Endothelial cell of umbilical vein (primary cell): ENCODE results near the gene POLR2F. TPM values are rescaled to one million over a fixed set of nuclear protein-coding genes. Genes with fewer than 3 reads are reported as not detected.

Source experiments
- BruUV-seq: library from RNA; stranded (reverse); fragments of 400-500 nt; replicated peaks from 2 replicates; lab custom pipeline; 2021; lab: Mats Ljungman, UMichigan
- CTCF ChIA-PET: fragments of 300-600, 350-600 bp; sonication (Branson Sonifier 250); formaldehyde crosslinking; loops from one replicate; lab custom pipeline; 2021; ENCODE audit warnings: antibody characterized with exemption, inconsistent platforms; lab: Charles Lee
- POLR2A ChIA-PET: fragments of 300-600, 350-600 bp; sonication (Branson Sonifier 250); formaldehyde crosslinking; loops from one replicate; lab custom pipeline; 2021; ENCODE audit warnings: antibody characterized with exemption, inconsistent platforms; lab: Charles Lee
- DNase-seq: peaks from one replicate; pipeline ENCODE4 v3.0.0-alpha.2; 2011; ENCODE audit warnings: low read depth, low spot score
- FAIRE-seq: peaks from 2 replicates; lab custom pipeline; 2011; peaks lifted over from hg19 to GRCh38; lab: Jason Lieb, UNC
- H2AFZ ChIP-seq: 2 replicates; pipeline ENCODE4 v1.6.0; 2012; ENCODE audit warnings: low read depth, low read length, control low read depth, inconsistent platforms
- H3K27ac ChIP-seq: 2 replicates; pipeline ENCODE4 v1.5.1; 2011; ENCODE audit warnings: low read depth, mild to moderate bottlenecking, control low read depth, low read length, moderate library complexity; ENCODE audit not compliant: insufficient read depth
- H3K27me3 ChIP-seq, 2 experiments: 2 replicates each; pipeline versions ENCODE4 v1.6.0 to v1.6.1; 2011; ENCODE audit warnings: low read length in 2 of 2, mixed read lengths in 1 of 2; ENCODE audit not compliant: control insufficient read depth in 2 of 2, insufficient read depth in 2 of 2
- H3K36me3 ChIP-seq, 2 experiments: 2 replicates in 1 of 2; 3 replicates in 1 of 2; pipeline ENCODE4 v1.5.1; 2011; ENCODE audit warnings: low read length in 2 of 2, mild to moderate bottlenecking in 1 of 2, moderate library complexity in 1 of 2; ENCODE audit not compliant: control insufficient read depth in 2 of 2, insufficient read depth in 2 of 2; ENCODE audit errors: extremely low read depth in 1 of 2
- H3K4me1 ChIP-seq: 3 replicates; pipeline ENCODE4 v1.5.1; 2011; ENCODE audit warnings: mild to moderate bottlenecking, low read length; ENCODE audit not compliant: control insufficient read depth, insufficient read depth; ENCODE audit errors: extremely low read depth
- H3K4me2 ChIP-seq: 2 replicates; pipeline ENCODE4 v1.6.1; 2011; ENCODE audit warnings: low read length, control low read depth, mixed read lengths; ENCODE audit not compliant: insufficient read depth
- H3K4me3 ChIP-seq, 3 experiments: fragments of 200-600 bp in 1 of 3; sonication (generic), shearing (Covaris generic) in 1 of 3; replicated peaks in 1 of 3; 2 replicates each; pipeline ENCODE4 v1.5.1; 2011 to 2016; ENCODE audit warnings: control low read depth in 3 of 3, low read length in 3 of 3, mild to moderate bottlenecking in 2 of 3, inconsistent platforms in 1 of 3, low read depth in 1 of 3, moderate library complexity in 1 of 3; ENCODE audit not compliant: insufficient read depth in 1 of 3
- H3K79me2 ChIP-seq: 2 replicates; pipeline ENCODE4 v1.6.0; 2012; ENCODE audit warnings: low read length, inconsistent platforms; ENCODE audit not compliant: control insufficient read depth, insufficient read depth
- H3K9ac ChIP-seq: replicated peaks from 2 replicates; pipeline ENCODE3; 2011; ENCODE audit warnings: low read length, control low read depth; ENCODE audit not compliant: insufficient read depth; ENCODE audit errors: extremely low read depth
- H3K9me1 ChIP-seq: replicated peaks from 3 replicates; pipeline ENCODE4 v1.6.0; 2011; ENCODE audit warnings: mild to moderate bottlenecking, low read length; ENCODE audit not compliant: control insufficient read depth, insufficient read depth; ENCODE audit errors: extremely low read depth
- H3K9me3 ChIP-seq: replicated peaks from 2 replicates; pipeline ENCODE4 v1.5.1; 2012; ENCODE audit warnings: low read length, inconsistent platforms; ENCODE audit not compliant: control insufficient read depth, insufficient read depth
- H4K20me1 ChIP-seq: replicated peaks from 2 replicates; pipeline ENCODE3; 2011; ENCODE audit warnings: mild to moderate bottlenecking, low read length; ENCODE audit not compliant: control insufficient read depth, insufficient read depth; ENCODE audit errors: extremely low read depth
- CTCF ChIP-seq, 2 donors: IDR thresholded peaks; 1 replicate in 1 of 2; 2 replicates in 1 of 2; pipeline ENCODE4 v1.5.1; 2011; ENCODE audit warnings: low read length in 2 of 2, mild to moderate bottlenecking in 2 of 2, moderate library complexity in 2 of 2, control low read depth in 1 of 2, inconsistent platforms in 1 of 2, low read depth in 1 of 2; ENCODE audit not compliant: insufficient read depth in 1 of 2; ENCODE audit errors: extremely low read depth in 1 of 2
- EZH2 ChIP-seq: IDR thresholded peaks from 2 replicates; pipeline ENCODE4 v1.6.1; 2012; ENCODE audit warnings: borderline replicate concordance, low read depth, mild to moderate bottlenecking, moderate library complexity, low read length, inconsistent platforms; ENCODE audit not compliant: severe bottlenecking
- FOS ChIP-seq: IDR thresholded peaks from 2 replicates; pipeline ENCODE4 v1.6.1; 2011; ENCODE audit warnings: mild to moderate bottlenecking, low read length, moderate library complexity, borderline replicate concordance; ENCODE audit not compliant: insufficient read depth
- GATA2 ChIP-seq: IDR thresholded peaks from 2 replicates; pipeline ENCODE4 v1.7.0; 2011; ENCODE audit warnings: low read depth, mild to moderate bottlenecking, moderate library complexity, mixed read lengths, low read length; ENCODE audit not compliant: insufficient read length, insufficient read depth
- JUN ChIP-seq: IDR thresholded peaks from 2 replicates; pipeline ENCODE4 v1.6.1; 2011; ENCODE audit warnings: borderline replicate concordance, low read depth; ENCODE audit not compliant: insufficient read length, insufficient read depth
- MYC ChIP-seq: IDR thresholded peaks from one replicate; pipeline ENCODE4 v1.6.1; 2011; ENCODE audit warnings: mild to moderate bottlenecking, low read depth, low read length
- POLR2A ChIP-seq: IDR thresholded peaks from 2 replicates; pipeline ENCODE4 v1.6.1; 2012; ENCODE audit warnings: low read depth, mild to moderate bottlenecking, control low read depth, low read length
- POLR2AphosphoS5 ChIP-seq: IDR thresholded peaks from 2 replicates; pipeline ENCODE4 v1.6.1; 2012; ENCODE audit warnings: low read depth, mild to moderate bottlenecking, control low read depth, low read length, moderate library complexity; ENCODE audit not compliant: insufficient read depth
- dilution Hi-C: fragments of 300-500 bp; cut with MboI; formaldehyde crosslinking; loops from one replicate; pipeline ENCODE4 v1.15.0; 2019; ENCODE audit warnings: low sequenced_read_pairs; ENCODE audit not compliant: extremely low pct_ligation_motif_present
- intact Hi-C: fragments of 100-400 bp; cut with micrococcal nuclease; formaldehyde crosslinking; loops from one replicate; pipeline ENCODE4 v1.10.0; 2022
- polyA plus RNA-seq, 4 experiments: library from polyadenylated mRNA; depleted of rRNA in 3 of 4; stranded (reverse) in 3 of 4; unstranded in 1 of 4; fragments of >200 nt; gene quantifications; 2 replicates each; pipeline versions ENCODE4 v1.2.1 to v1.2.3, GENCODE V29; 2011 to 2012; ENCODE audit warnings: missing spikeins in 1 of 4
- total RNA-seq: library from RNA; stranded (reverse); gene quantifications from 2 replicates; pipeline ENCODE4 v1.2.3, GENCODE V29; 2021
- TF ChIP-seq, protein P1 (sequence below): IDR thresholded peaks from 2 replicates; pipeline ENCODE4 v1.6.1; 2011; ENCODE audit not compliant: insufficient read depth, insufficient read length

Gene POLR2F
- total and polyA plus RNA-seq, 2 donors (not counting 3 experiments of a cell fraction or from before 2014, with no cell fraction given) = 106 to 112 TPM

DNA sequence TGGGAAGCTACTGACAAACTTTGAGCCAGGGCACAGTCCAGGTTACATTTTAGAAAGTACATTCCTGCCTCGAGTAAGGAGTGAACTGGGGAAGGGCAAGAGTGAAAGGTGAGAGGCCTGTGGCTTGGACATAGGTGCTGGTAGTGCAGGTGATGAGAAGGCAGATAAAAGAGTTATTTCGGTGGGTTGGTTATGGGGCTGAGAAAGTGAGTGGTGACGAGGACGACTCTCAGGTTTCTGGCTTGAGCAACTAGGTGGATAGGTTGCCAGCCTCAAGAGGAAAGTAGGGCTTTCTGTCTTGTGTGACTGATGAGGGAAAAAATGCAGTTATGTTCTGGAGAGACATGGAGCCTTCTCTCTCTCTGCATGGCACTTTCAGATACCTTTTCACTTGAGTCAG, 3.7 kb downstream of the POLR2F start:
- Histone ChIP-seq H3K36me3 (peaks cover 11 to 33% of the 10 kb centered on the region in 2 experiments), H3K4me2 (no peak overlapping the region), H3K27me3 (no peaks in the 10 kb centered on the region), H2AFZ (no peak overlapping the region), H3K9me3 (no peaks in the 10 kb centered on the region), H4K20me1 (no peaks in the 10 kb centered on the region), H3K9ac (no peak overlapping the region), H3K9me1 (no peaks in the 10 kb centered on the region), H3K4me3 (no peak overlapping the region), H3K27ac (no peak overlapping the region), H3K4me1 (peaks cover 14% of the 10 kb centered on the region), H3K79me2 (peaks cover 15% of the 10 kb centered on the region)
- no TSS peak for BruUV-seq
- CTCF ChIA-PET = interaction anchor here (1.6 kb wide), 1 partner anchor 61 kb away, joined by 4 read pairs; no protein-coding TSS in a partner anchor
- POLR2A ChIA-PET = no interaction called here
- intact Hi-C loops (no loop called here), dilution Hi-C loops (no loop called here)
- TF ChIP-seq MYC (no peak), CTCF (IDR thresholded peaks at IDR 0.05; ENCODE audit: extremely low read depth in 1 of 2, insufficient read depth in 1 of 2, low read depth in 1 of 2, low read length in 2 of 2) (no peak), POLR2AphosphoS5 (no peak), GATA2 (no peak), POLR2A (no peak), EZH2 (no peak), JUN (no peak), FOS (no peak)
- TF ChIP-seq, protein P1, sequence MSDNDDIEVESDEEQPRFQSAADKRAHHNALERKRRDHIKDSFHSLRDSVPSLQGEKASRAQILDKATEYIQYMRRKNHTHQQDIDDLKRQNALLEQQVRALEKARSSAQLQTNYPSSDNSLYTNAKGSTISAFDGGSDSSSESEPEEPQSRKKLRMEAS = no peak
- DNase-seq = no peak
- FAIRE-seq = no peak
